A549 (cell line): Measurements from ENCODE around the gene TXLNG. TPM values are rescaled to one million over a fixed set of nuclear protein-coding genes. Genes with fewer than 3 reads are reported as not detected.

Source experiments
- ATAC-seq, 2 experiments: fragments of 200-7000 bp in 1 of 2; fragments of >200 bp in 1 of 2; cut with Nextera tagmentation in 1 of 2; cut with Tn5 transposase in 1 of 2; 3 replicates each; pipeline versions ENCODE4 v1.8.0 to v1.9.1; 2018 to 2020; ENCODE audit warnings: mild to moderate bottlenecking in 1 of 2, moderate library complexity in 1 of 2
- CTCF ChIA-PET: fragments of 300-600 bp; sonication (Branson Sonifier 250); formaldehyde crosslinking; extraction: SDS; loops from one replicate; lab custom pipeline; 2021; ENCODE audit warnings: antibody characterized with exemption, inconsistent platforms; lab: Yijun Ruan, JAX
- POLR2A ChIA-PET: fragments of 350-600 bp; formaldehyde crosslinking; extraction: SDS; loops from one replicate; lab custom pipeline; 2021; ENCODE audit warnings: antibody characterized with exemption, inconsistent platforms; lab: Yijun Ruan, JAX
- DNase-seq, 2 experiments: peaks; one replicate each; pipeline versions ENCODE4 v3.0.0 to v3.0.0-alpha.2; 2011 to 2016; ENCODE audit warnings: low read depth in 1 of 2, low spot score in 1 of 2
- FAIRE-seq: peaks from 2 replicates; lab custom pipeline; 2011; peaks lifted over from hg19 to GRCh38; lab: Jason Lieb, UNC
- H3K27ac ChIP-seq, 2 experiments: fragments of >200 bp; sonication (Bioruptor Twin); formaldehyde crosslinking; 3 replicates each; pipeline ENCODE4 v1.5.1; 2016 to 2017
- H3K4me1 ChIP-seq: fragments of >200 bp; sonication (Bioruptor Twin); formaldehyde crosslinking; 3 replicates; pipeline ENCODE4 v1.6.1; 2016
- H3K4me2 ChIP-seq: fragments of >200 bp; sonication (Bioruptor Twin); formaldehyde crosslinking; 3 replicates; pipeline ENCODE4 v1.6.1; 2016
- H3K4me3 ChIP-seq: fragments of >200 bp; sonication (Bioruptor Twin); formaldehyde crosslinking; 3 replicates; pipeline ENCODE4 v1.5.1; 2016
- H3K9me3 ChIP-seq: fragments of >200 bp; sonication (Bioruptor Twin); formaldehyde crosslinking; 3 replicates; pipeline ENCODE4 v1.6.1; 2016
- CEBPB ChIP-seq, 2 experiments: fragments of >200 bp in 1 of 2; sonication (Bioruptor Twin) in 1 of 2; formaldehyde crosslinking in 1 of 2; IDR thresholded peaks; 2 replicates each; pipeline ENCODE4 v1.6.1; 2012 to 2016
- FOSB ChIP-seq: fragments of 250-450 bp; sonication (Bioruptor Pico); IDR thresholded peaks from 2 replicates; pipeline ENCODE4 v1.5.0; 2020; ENCODE audit warnings: mild to moderate bottlenecking, moderate library complexity
- GATA3 ChIP-seq: IDR thresholded peaks from 2 replicates; pipeline ENCODE4 v1.6.1; 2012; ENCODE audit warnings: borderline replicate concordance
- HOXB13 ChIP-seq: fragments of 250-450 bp; sonication (Bioruptor Pico); IDR thresholded peaks from 2 replicates; pipeline ENCODE4 v1.5.0; 2020; ENCODE audit warnings: low read depth, mild to moderate bottlenecking, moderate library complexity
- RAD21 ChIP-seq, 2 experiments: fragments of >200 bp in 1 of 2; sonication (Bioruptor Twin) in 1 of 2; formaldehyde crosslinking in 1 of 2; IDR thresholded peaks in 1 of 2; conservative IDR thresholded peaks in 1 of 2; 2 replicates in 1 of 2; 3 replicates in 1 of 2; pipeline ENCODE4 v1.6.1; 2012 to 2018; ENCODE audit warnings: inconsistent platforms in 1 of 2
- RNF2 ChIP-seq: fragments of 200-600 bp; sonication (generic); IDR thresholded peaks from 2 replicates; pipeline ENCODE4 v1.6.1; 2016; ENCODE audit warnings: low read depth, mild to moderate bottlenecking, antibody characterized with exemption, moderate library complexity, borderline replicate concordance
- ZFP36 ChIP-seq: fragments of 450-650 bp; IDR thresholded peaks from 2 replicates; pipeline ENCODE4 v1.6.1; 2014; ENCODE audit warnings: borderline replicate concordance; ENCODE audit not compliant: partially characterized antibody
- WGBS: methylation state at CpG from one replicate; pipeline ENCODE4 v1.1.6; 2017; ENCODE audit errors: missing lambda C conversion rate; 5-methylcytosine and 5-hydroxymethylcytosine counted together
- polyA plus RNA-seq, 4 experiments: library from polyadenylated mRNA; depleted of rRNA in 3 of 4; stranded (reverse); fragments of >200 nt; fragmentation: RNase III in 1 of 4; extraction: RNeasy Plus Mini Kit Qiagen cat#74134 plus additional on column Dnase treatment in 1 of 4; gene quantifications; 2 replicates in 3 of 4; 3 replicates in 1 of 4; pipeline ENCODE4 v1.2.3, GENCODE V29; 2011 to 2017
- TF ChIP-seq, protein P1 (sequence below): fragments of 200-600 bp; sonication (generic); IDR thresholded peaks from 2 replicates; pipeline ENCODE4 v1.6.1; 2016; ENCODE audit warnings: antibody characterized with exemption, mild to moderate bottlenecking, moderate library complexity
- TF ChIP-seq, protein P2 (sequence below): fragments of >200 bp; sonication (Bioruptor Twin); formaldehyde crosslinking; IDR thresholded peaks from 2 replicates; pipeline ENCODE4 v1.6.1; 2016
- TF ChIP-seq, protein P3 (sequence below): fragments of 250-450 bp; sonication (Bioruptor Pico); IDR thresholded peaks from 2 replicates; pipeline ENCODE4 v1.5.0; 2021; ENCODE audit warnings: mild to moderate bottlenecking, moderate library complexity, borderline replicate concordance
- TF ChIP-seq, protein P4 (sequence below): fragments of 450-650 bp; IDR thresholded peaks from 2 replicates; pipeline ENCODE4 v1.6.1; 2014; ENCODE audit warnings: antibody characterized with exemption
- TF ChIP-seq, protein P5 (sequence below): fragments of >200 bp; sonication (Bioruptor Twin); formaldehyde crosslinking; IDR thresholded peaks from 3 replicates; pipeline ENCODE4 v1.6.1; 2016
- TF ChIP-seq, protein P6 (sequence below): fragments of 150-350 bp; IDR thresholded peaks from 2 replicates; pipeline ENCODE4 v1.6.1; 2014; ENCODE audit warnings: low read depth, mild to moderate bottlenecking, low read length

The TXLNG gene
- polyA plus RNA-seq, 2 of the 4 experiments (the other 2 are of a cell fraction), result 16.0 to 36.8 TPM

DNA sequence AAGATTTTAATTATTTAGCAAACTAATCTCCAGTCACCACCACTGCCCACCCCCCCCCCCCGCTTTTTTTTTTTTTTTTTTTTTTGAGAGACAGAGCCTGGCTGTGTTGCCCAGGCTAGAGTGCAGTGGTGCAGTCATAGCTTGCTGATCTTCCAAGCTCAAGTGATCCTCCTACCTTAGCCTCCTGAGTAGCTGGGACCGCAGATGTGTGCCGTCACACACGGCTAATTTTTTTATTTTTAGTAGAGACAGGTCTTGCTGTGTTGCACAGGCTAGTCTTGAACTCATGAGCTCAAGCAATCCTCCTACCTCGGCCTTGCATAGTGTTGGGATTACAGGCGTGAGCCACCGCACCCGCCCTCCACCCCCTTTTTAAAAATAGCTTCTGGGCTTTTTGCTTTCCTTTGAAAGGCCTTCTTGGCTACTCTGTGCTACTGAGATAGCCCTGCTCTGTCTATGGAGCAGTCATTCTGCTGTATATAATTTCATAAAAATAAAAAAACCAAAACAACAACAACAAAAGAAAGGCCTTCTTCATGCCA lies 18.7 kb downstream of the TXLNG start (continued):
- TF ChIP-seq, protein P1, sequence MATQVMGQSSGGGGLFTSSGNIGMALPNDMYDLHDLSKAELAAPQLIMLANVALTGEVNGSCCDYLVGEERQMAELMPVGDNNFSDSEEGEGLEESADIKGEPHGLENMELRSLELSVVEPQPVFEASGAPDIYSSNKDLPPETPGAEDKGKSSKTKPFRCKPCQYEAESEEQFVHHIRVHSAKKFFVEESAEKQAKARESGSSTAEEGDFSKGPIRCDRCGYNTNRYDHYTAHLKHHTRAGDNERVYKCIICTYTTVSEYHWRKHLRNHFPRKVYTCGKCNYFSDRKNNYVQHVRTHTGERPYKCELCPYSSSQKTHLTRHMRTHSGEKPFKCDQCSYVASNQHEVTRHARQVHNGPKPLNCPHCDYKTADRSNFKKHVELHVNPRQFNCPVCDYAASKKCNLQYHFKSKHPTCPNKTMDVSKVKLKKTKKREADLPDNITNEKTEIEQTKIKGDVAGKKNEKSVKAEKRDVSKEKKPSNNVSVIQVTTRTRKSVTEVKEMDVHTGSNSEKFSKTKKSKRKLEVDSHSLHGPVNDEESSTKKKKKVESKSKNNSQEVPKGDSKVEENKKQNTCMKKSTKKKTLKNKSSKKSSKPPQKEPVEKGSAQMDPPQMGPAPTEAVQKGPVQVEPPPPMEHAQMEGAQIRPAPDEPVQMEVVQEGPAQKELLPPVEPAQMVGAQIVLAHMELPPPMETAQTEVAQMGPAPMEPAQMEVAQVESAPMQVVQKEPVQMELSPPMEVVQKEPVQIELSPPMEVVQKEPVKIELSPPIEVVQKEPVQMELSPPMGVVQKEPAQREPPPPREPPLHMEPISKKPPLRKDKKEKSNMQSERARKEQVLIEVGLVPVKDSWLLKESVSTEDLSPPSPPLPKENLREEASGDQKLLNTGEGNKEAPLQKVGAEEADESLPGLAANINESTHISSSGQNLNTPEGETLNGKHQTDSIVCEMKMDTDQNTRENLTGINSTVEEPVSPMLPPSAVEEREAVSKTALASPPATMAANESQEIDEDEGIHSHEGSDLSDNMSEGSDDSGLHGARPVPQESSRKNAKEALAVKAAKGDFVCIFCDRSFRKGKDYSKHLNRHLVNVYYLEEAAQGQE, result no peak

DNA sequence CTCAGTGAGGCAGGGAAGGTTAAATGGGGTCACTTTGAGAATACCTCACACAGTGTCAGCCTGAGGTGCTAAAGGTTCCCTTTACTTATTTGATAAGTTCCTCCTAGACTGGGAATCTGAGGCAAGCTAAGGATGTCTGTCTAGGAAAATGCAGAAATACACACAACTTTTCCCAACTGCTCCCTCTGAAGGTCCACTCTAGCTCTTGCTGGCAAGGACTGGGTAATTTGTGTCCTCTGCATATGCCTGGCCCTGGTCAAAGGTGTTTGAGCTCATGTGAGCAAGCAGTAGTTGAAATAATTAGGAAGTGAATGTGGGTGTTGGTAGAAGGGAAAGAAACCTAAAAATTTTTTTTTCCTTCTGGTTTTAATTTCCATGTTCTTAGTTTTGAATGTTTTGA lies 21.3 kb downstream of the TXLNG start:
- TF ChIP-seq, protein P2, sequence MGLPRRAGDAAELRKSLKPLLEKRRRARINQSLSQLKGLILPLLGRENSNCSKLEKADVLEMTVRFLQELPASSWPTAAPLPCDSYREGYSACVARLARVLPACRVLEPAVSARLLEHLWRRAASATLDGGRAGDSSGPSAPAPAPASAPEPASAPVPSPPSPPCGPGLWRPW, result no peak
- TF ChIP-seq, protein P3, sequence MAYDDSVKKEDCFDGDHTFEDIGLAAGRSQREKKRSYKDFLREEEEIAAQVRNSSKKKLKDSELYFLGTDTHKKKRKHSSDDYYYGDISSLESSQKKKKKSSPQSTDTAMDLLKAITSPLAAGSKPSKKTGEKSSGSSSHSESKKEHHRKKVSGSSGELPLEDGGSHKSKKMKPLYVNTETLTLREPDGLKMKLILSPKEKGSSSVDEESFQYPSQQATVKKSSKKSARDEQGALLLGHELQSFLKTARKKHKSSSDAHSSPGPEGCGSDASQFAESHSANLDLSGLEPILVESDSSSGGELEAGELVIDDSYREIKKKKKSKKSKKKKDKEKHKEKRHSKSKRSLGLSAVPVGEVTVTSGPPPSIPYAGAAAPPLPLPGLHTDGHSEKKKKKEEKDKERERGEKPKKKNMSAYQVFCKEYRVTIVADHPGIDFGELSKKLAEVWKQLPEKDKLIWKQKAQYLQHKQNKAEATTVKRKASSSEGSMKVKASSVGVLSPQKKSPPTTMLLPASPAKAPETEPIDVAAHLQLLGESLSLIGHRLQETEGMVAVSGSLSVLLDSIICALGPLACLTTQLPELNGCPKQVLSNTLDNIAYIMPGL, result no peak
- TF ChIP-seq, protein P4, sequence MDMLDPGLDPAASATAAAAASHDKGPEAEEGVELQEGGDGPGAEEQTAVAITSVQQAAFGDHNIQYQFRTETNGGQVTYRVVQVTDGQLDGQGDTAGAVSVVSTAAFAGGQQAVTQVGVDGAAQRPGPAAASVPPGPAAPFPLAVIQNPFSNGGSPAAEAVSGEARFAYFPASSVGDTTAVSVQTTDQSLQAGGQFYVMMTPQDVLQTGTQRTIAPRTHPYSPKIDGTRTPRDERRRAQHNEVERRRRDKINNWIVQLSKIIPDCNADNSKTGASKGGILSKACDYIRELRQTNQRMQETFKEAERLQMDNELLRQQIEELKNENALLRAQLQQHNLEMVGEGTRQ, result no peak
- TF ChIP-seq, all 56 proteins: peak for 0
- POLR2A ChIA-PET, result interaction anchor here (1.4 to 1.7 kb wide), 2 partner anchors 36 to 88 kb away, joined by 4 to 8 read pairs; partner anchors contain the start of gene SYAP1
- peak overlapping the region in 1 of 2 experiments; percentile 65; a peak in 4 of 6 replicates for H3K27ac ChIP-seq
- peak overlapping the region; percentile 80 for H3K4me2 ChIP-seq
- H3K9me3 ChIP-seq, result no peaks in the 10 kb centered on the region
- ATAC-seq, result peak; percentile 77 to 82
- DNase-seq, result peak in 1 of 2 experiments; percentile 12
- H3K4me1 ChIP-seq, result peaks cover 20% of the 10 kb centered on the region
- no peak overlapping the region for H3K4me3 ChIP-seq
- CTCF ChIA-PET, result interaction anchor here (1.2 to 2.9 kb wide), 2 partner anchors 18 to 239 kb away, joined by 3 to 10 read pairs; no protein-coding TSS in a partner anchor
- FAIRE-seq, result no peak

DNA sequence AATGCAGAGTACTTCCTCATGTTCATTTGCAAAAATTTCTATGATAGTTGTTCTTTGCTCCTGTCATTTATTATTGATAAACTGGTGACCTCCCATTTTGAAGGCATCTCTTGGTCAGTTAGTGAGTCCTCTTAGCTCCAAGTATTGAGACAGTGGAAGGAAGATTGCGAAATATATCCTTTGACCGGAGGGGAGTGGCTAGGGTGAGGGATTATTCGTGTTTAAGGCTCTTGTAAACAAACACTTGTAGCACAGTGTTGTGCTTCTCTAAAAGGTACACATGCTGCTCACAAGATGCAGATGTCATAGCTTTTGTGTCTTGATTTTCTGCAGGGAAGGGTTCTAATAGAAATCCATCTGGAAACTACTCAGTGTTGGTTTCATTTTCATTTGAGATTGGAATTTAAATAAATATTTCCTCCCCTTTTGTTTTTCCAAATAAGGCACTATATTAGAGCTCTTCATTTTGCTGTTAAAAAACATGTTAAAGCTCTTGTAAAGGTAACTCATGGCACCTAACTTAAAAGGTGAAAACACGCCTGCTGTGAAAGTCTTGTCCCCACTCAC lies 21.8 kb downstream of the TXLNG start:
- H3K27ac ChIP-seq, result peak overlapping the region in 1 of 2 experiments; percentile 65; a peak in 2 of 6 replicates
- peak overlapping the region; percentile 80 for H3K4me2 ChIP-seq
- H3K9me3 ChIP-seq, result no peaks in the 10 kb centered on the region
- peak; percentile 56 to 61 for DNase-seq
- TF ChIP-seq FOSB (no peak), CEBPB (IDR thresholded peaks at IDR 0.05) (peak; percentile 92 to 98)
- TF ChIP-seq, protein P5, sequence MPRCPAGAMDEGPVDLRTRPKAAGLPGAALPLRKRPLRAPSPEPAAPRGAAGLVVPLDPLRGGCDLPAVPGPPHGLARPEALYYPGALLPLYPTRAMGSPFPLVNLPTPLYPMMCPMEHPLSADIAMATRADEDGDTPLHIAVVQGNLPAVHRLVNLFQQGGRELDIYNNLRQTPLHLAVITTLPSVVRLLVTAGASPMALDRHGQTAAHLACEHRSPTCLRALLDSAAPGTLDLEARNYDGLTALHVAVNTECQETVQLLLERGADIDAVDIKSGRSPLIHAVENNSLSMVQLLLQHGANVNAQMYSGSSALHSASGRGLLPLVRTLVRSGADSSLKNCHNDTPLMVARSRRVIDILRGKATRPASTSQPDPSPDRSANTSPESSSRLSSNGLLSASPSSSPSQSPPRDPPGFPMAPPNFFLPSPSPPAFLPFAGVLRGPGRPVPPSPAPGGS, result no peak
- TF ChIP-seq, all 56 proteins: peak for 1
- WGBS, result 28% methylated on average over 4 of the region's 4 CpGs
- FAIRE-seq, result no peak
- Histone ChIP-seq H3K4me3 (peak overlapping the region; percentile 24; the same call in 2 of the 3 replicates), H3K4me1 (peaks cover 20% of the 10 kb centered on the region)
- ATAC-seq, result peak; percentile 89 to 93; a peak in 5 of 6 replicates
- ChIA-PET POLR2A (interaction anchor here (1.4 to 1.7 kb wide), 2 partner anchors 36 to 89 kb away, joined by 4 to 8 read pairs; partner anchors contain the start of gene SYAP1), CTCF (interaction anchor here (1.2 to 2.9 kb wide), 2 partner anchors 18 to 239 kb away, joined by 3 to 10 read pairs; no protein-coding TSS in a partner anchor)

DNA sequence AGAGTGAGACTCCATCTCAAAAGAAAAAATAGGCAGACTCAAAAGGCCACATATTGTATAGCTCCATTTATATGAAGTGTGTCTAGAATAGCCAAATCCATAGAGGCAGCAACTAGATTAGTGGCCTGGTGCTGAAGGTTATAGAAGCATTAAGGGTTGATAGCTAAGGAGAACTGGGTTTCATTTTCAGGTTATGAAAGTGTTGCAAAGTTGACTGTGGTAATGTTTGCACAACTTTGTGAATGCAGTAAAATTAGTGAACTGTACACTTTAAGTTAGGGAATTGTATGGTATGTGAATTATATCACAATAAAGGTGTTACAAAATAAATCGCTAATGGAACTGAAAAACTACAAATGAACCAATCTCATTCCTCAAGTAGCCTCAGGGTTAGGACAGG lies 28.3 kb downstream of the TXLNG start:
- ChIA-PET POLR2A (no interaction called here), CTCF (interaction anchor here (1.0 kb wide), 1 partner anchor 11 kb away, joined by 4 read pairs; no protein-coding TSS in a partner anchor)
- no peak for DNase-seq
- no peak for FAIRE-seq
- WGBS, result 97% methylated on average over 1 of the region's 1 CpG
- H3K4me2 ChIP-seq, result no peak overlapping the region
- no peak for ATAC-seq
- H3K27ac ChIP-seq, result no peak overlapping the region
- H3K4me3 ChIP-seq, result no peak overlapping the region
- 0 out of 3 replicates have a peak, but pooled peaks cover 4% of the 10 kb centered on the region for H3K4me1 ChIP-seq
- no peaks in the 10 kb centered on the region for H3K9me3 ChIP-seq
- TF ChIP-seq GATA3, result no peak
- TF ChIP-seq, protein P6, sequence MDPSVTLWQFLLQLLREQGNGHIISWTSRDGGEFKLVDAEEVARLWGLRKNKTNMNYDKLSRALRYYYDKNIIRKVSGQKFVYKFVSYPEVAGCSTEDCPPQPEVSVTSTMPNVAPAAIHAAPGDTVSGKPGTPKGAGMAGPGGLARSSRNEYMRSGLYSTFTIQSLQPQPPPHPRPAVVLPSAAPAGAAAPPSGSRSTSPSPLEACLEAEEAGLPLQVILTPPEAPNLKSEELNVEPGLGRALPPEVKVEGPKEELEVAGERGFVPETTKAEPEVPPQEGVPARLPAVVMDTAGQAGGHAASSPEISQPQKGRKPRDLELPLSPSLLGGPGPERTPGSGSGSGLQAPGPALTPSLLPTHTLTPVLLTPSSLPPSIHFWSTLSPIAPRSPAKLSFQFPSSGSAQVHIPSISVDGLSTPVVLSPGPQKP, result no peak
- no peak for TF ChIP-seq RNF2
- TF ChIP-seq RAD21 (conservative IDR thresholded peaks at IDR 0.05 in 1 of 2, IDR thresholded peaks at IDR 0.05 in 1 of 2), result no peak
- no peak for TF ChIP-seq CEBPB (IDR thresholded peaks at IDR 0.05)
- TF ChIP-seq, protein P1, result no peak
- no peak for TF ChIP-seq HOXB13 (CRISPR knock-in tag)
- no peak for TF ChIP-seq ZFP36
